HG03521 (cell line): ENCODE measurements around the gene CD46.

Experiments
- ATAC-seq: cut with Tn5 transposase; IDR thresholded peaks from one replicate; pipeline ENCODE4 v1.9.1; 2021; ENCODE audit warnings: mild to moderate bottlenecking, moderate library complexity; ENCODE audit not compliant: unreplicated experiment

The CD46 gene

GRCh38 chr1:207812778-207813511 lies 61.1 kb downstream of the CD46 start:
- no peak for ATAC-seq

GRCh38 chr1:207813512-207813881 lies 61.6 kb downstream of the CD46 start:
- ATAC-seq, result no peak

GRCh38 chr1:207813946-207814345 lies 62.1 kb downstream of the CD46 start:
- ATAC-seq, result no peak

DNA sequence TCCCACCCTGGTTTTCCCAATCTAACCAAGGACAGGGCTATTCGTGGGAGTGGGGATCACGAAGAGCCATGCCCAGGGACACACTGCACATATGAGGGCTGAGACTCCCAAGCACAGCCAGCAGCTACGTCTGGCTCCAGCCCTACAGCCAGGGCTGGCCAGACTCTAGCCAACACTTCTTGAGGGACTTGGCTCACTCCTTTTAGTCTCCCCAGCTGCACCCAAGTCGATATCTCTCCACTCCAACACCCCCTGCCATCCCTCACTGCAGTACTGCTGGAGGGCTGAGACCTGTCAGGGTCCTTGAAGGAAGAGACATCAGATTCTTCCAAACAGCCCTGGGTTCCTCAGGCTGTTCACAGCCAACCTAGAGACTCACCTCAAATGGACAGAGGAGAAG lies 62.6 kb downstream of the CD46 start:
- ATAC-seq, result no peak

DNA sequence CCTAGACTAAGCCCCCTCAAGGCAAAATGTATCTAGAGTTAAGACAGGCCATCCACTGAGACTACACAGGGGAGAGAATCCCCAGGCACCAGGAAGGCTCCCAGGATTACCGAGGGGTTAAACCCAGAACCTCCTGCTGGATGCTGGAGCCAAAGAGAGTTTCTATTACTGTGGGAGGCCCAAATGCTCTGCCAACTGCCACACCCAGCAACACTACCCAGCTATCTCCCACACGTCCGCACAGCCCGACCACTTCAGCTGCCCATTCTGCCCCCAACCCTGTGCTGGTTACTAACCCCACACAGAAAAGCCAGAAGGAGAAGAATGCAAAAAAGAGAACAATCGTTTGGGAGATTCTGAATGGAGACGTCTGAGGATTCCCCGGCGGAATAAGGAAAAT lies 63.6 kb downstream of the CD46 start:
- no peak for ATAC-seq

- no peak for ATAC-seq
Observed at GRCh38 chr1:207815913-207816291, 64.0 kb downstream of the CD46 start.

DNA sequence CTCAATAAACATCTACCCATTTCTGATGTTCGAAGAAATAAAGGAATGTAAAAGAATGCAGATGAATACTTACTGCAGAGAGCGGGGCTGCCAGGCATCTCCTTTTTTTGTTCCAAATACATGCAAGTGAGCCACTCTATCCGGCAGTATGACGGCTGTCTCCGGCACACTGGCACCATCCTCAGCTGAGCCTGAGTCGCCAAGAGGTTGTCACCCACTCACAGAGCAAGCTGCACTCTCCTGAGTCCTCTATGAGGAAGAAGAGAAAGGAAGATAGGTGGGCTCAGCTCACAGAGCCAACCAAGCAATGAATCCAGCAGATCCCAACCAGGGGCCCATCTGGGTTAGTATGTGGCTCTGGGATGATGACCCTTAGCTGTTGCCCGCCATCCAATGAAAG lies 65.3 kb downstream of the CD46 start:
- ATAC-seq, result no peak

GRCh38 chr1:207817778-207818751 lies 66.2 kb downstream of the CD46 start:
- no peak for ATAC-seq

DNA sequence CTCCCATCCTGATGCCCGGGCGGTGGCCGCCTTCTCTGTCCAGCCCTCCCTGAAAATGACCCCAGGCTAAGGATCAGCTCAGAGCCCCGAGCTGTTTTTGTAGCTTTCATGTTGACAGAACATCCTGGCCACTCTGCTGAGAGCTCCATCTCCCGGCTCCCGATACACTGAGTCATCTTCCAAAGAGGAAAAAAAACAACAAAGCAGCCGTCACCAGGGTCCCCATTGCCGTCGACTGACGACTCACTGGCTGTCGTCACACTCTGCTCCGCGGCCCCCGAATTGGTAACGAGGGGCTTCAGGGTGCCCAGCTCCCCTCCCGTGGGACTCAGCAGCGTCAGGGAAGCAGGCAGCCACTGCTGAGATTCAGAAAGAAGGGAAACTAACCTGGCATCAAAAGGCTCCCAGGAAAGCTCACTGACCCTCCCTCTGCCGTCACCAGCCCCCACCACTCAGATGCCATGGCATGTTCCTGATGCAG lies 67.2 kb downstream of the CD46 start:
- ATAC-seq, result no peak

DNA sequence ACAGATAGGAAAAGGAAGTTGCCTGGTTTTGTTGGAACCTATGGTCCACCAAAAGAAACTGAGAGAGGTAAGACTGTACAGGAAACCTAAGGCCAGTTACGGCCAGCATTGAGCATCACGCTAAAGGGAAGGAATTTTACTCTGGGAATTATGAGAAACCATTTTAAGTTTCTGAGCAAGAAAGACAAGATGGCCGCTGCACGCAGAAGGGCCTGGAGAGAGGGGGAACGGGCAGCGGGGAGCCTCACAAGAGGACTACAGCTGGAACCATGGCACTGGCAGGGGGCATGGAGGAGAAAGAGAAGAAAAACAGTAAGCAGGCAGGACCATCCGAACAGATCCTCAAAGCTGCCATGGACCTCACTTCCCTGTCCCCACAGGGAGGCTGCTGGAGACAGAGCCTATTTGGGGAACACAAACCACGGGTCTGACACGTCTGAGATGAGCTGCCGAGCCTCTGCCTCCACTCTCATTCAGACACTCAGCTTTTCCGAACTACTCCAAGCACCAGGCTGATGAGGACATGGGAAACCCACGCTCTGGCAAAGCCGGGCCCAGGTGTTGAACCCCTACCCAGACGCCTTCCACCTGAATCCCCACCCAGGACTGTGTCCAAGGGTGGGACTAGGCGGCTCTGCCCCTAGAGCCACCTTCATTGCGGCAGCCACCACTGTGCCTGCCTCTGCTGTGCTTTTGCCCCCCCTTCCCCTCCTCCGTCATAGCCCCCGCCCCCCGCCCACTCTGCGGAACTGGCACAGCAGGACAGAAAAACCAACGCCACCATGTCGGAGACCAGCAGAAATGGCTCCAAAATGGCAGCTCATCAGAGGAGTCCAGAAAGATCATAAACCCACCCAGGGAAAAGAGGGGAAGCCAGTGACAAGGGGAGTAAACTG lies 69.0 kb downstream of the CD46 start:
- ATAC-seq, result no peak

DNA sequence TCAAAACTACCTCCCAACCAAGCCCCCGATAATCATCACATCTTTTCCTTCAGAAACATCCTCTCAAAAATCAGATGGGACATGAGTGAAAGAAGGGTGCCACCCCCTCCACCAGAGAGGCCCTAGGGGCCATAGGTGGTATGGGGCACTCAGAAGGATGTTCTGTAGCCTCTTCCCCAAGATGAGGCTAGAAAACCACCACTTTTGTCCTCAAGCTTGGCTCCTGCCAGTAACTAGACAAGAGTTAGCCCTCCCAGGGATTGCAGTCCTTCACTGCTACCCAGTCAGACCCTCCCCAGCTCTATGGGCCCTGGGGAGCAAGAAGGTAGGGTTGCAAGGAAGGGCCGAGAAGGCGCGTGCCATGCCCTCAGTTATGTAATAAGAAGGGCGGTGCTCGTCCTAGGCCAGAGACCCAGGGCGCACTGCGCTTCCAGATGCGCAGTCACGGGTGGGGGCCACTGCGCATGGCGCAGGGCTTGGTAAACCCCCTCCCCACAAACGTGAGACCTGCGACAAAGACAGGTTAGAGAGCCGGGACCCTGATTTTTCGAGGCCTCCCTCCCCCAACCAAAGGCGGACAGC lies 69.7 kb downstream of the CD46 start:
- no peak for ATAC-seq

- ATAC-seq, result peak; percentile 25
Observed at GRCh38 chr1:207822124-207822601, 70.3 kb downstream of the CD46 start.

DNA sequence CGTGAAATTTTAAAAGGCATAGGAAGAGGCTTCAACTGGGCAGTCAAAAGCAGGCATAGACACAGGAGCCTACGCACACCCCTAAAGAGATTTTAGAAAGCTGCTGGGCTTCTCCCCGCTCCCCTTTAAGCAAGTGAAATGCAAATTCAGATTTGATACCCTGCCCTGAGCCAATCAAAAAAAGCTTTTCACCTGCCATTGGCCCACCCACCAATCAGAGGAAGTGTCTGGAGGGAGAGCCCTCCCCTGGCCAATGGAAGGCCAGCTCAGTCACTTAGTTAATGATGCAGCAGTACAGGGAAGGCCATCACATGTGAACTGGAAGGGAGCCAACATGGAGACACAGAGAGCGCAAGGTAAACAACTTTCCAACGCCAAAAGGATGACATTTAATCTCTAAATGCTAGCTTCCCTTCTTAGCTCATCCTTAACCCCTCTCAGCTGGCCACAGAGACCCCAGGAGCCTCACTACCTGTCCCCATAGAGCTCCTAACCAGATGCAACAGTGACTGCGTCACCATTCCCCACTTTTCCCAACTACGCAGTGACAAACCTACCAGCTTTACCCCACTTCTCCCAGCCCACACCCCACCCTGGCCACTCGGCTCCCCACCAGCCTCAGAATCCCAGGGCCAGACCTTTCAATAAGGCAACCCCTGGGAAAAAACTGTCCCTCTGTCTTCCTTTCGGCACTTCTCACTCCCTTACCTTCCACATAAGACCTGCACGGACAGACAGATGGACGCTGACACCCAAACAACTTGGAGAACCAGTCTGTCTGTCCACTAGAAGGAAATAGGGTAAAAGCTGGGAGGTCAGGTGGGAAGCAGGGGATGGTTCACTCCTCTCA lies 71.0 kb downstream of the CD46 start:
- peak; percentile 51 for ATAC-seq

DNA sequence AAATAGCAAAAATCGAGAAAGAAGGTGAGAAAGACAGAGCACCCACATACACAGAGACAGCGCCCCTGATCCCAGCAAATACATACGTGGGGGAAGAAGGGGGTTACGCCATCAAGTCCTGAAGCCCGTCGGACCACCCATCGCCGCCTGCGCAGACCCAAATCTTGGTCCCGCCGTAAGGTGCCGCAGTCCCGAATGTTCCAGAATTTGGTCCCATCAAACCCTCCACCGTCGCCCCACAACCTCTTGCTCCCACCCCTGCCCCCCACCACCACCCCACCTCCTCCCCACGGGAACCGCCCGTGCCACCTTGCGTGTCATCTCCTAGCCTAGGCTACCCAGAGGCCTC lies 71.7 kb downstream of the CD46 start:
- ATAC-seq, result no peak

- ATAC-seq, result peak; percentile 27
Observed at GRCh38 chr1:207823880-207824566, 72.2 kb downstream of the CD46 start.

GRCh38 chr1:207824691-207825408 lies 73.0 kb downstream of the CD46 start:
- ATAC-seq, result no peak

DNA sequence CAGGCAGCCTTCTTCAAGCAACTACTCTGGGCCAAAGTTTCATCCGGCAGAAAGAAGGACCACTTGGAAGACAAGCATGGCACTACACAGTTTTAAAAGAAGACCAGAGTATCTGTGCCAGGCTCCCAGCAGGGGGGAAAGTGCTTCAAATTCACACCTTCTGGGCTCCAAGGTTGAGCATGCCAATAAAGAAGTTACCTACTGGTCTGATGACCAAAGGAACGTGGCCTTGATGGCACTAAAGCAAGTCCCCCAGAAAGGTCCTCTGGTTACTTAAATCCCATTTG lies 73.5 kb downstream of the CD46 start:
- ATAC-seq, result no peak

DNA sequence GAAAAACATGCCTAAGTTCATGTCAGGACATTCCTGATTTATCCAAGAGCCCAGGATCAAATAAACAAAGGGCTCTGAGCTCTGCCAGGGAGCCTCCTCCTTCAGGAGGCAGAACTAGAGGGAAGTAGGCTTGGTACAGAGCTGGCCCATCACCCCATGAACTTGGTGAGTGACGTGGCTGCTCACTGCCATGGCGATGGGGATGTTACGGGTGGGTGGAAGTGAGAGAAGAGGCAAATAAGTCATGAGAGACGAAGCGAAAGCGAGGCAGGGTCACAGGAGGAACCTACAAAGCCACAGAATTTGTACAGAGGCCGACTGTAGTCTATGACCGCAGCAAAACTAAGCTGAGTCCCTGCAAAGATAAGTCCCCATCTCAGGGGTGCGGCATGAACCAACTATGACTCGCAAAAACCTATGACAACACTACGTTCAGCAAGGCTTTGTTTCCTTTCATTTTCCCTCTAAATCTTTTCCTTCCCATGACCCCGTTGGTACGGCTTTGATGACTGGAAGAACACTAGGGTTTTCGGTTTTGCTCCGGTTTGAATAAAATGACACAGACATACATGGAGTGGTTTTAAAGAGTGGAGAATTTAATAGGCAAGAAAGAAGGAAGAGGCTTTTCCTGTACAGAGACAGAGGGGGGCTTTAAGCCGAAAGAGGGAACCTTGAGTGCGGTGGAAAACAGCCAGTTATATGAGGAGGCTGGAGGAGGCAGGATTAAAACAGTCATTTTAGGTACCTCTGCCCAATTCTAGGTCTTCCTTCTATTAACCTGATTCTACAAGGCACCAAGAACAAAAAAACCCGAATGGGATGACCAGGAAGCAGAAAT lies 74.1 kb downstream of the CD46 start:
- peak; percentile 59 for ATAC-seq
